Measurements from ENCODE around the gene GNAQ.

DNA sequence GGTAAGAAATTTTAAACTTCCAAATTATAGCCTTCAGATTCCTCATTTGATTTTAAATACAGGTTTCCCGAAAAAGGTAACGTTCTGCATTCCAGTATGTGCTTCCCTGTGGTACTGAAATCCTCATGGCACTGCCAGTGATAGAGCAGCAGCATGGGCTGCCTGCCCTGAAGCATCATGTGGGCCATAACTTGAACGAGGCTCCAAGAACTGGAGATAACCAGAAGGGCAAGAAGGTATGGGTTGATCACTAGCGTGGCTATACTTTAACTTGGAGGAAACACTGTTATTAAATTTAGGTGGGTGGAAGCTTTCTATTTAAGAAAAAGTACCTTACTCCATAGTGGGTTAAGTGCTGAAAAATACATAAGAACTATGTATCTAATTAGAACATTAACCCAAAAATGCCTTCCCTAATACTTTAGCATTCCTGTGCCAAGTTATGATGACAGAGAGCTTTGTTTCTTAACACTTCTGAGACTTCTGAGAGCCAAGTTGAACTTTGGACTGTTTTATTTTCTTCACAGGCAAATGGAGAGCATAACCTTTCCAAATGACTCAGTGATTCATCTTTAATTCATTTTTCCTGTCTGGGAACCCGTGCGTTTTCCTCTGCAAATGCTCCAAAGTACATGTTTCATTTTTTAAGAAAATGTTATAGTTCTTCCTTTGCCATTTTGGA is 192.0 kb downstream of the GNAQ start:
- TF ChIP-seq FOXJ3 (CRISPR knock-in tag; IDR thresholded peaks at IDR 0.05) (no peak), FOXM1 (IDR thresholded peaks at IDR 0.05; ENCODE audit: low read depth) (no peak), RFX5 (IDR thresholded peaks at IDR 0.05; ENCODE audit: low read length) (no peak), GABPA (IDR thresholded peaks at IDR 0.05; ENCODE audit: low read depth) (no peak), RAD21 (IDR thresholded peaks at IDR 0.05; ENCODE audit: low read length) (no peak), EP300 (IDR thresholded peaks at IDR 0.05; ENCODE audit: borderline replicate concordance in 1 of 2, low read depth in 1 of 2, low read length in 1 of 2) (peak; percentile 15 to 18; a peak in 1 of 4 replicates), YY1 (IDR thresholded peaks at IDR 0.05; ENCODE audit: low read depth) (no peak), CHD2 (IDR thresholded peaks at IDR 0.05; ENCODE audit: low read length, partially characterized antibody) (no peak), SMC3 (IDR thresholded peaks at IDR 0.05; ENCODE audit: low read depth, low read length) (no peak), EZH2phosphoT487 (IDR thresholded peaks at IDR 0.05; ENCODE audit: borderline replicate concordance, low read depth) (no peak), TAF1 (IDR thresholded peaks at IDR 0.05; ENCODE audit: borderline replicate concordance, low read depth, low read length) (no peak)
- TF ChIP-seq, protein P1, sequence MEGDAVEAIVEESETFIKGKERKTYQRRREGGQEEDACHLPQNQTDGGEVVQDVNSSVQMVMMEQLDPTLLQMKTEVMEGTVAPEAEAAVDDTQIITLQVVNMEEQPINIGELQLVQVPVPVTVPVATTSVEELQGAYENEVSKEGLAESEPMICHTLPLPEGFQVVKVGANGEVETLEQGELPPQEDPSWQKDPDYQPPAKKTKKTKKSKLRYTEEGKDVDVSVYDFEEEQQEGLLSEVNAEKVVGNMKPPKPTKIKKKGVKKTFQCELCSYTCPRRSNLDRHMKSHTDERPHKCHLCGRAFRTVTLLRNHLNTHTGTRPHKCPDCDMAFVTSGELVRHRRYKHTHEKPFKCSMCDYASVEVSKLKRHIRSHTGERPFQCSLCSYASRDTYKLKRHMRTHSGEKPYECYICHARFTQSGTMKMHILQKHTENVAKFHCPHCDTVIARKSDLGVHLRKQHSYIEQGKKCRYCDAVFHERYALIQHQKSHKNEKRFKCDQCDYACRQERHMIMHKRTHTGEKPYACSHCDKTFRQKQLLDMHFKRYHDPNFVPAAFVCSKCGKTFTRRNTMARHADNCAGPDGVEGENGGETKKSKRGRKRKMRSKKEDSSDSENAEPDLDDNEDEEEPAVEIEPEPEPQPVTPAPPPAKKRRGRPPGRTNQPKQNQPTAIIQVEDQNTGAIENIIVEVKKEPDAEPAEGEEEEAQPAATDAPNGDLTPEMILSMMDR (IDR thresholded peaks at IDR 0.05): no peak
- TF ChIP-seq, protein P2, sequence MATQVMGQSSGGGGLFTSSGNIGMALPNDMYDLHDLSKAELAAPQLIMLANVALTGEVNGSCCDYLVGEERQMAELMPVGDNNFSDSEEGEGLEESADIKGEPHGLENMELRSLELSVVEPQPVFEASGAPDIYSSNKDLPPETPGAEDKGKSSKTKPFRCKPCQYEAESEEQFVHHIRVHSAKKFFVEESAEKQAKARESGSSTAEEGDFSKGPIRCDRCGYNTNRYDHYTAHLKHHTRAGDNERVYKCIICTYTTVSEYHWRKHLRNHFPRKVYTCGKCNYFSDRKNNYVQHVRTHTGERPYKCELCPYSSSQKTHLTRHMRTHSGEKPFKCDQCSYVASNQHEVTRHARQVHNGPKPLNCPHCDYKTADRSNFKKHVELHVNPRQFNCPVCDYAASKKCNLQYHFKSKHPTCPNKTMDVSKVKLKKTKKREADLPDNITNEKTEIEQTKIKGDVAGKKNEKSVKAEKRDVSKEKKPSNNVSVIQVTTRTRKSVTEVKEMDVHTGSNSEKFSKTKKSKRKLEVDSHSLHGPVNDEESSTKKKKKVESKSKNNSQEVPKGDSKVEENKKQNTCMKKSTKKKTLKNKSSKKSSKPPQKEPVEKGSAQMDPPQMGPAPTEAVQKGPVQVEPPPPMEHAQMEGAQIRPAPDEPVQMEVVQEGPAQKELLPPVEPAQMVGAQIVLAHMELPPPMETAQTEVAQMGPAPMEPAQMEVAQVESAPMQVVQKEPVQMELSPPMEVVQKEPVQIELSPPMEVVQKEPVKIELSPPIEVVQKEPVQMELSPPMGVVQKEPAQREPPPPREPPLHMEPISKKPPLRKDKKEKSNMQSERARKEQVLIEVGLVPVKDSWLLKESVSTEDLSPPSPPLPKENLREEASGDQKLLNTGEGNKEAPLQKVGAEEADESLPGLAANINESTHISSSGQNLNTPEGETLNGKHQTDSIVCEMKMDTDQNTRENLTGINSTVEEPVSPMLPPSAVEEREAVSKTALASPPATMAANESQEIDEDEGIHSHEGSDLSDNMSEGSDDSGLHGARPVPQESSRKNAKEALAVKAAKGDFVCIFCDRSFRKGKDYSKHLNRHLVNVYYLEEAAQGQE (IDR thresholded peaks at IDR 0.05; ENCODE audit: low read depth, low read length): no peak
- TF ChIP-seq, protein P3, sequence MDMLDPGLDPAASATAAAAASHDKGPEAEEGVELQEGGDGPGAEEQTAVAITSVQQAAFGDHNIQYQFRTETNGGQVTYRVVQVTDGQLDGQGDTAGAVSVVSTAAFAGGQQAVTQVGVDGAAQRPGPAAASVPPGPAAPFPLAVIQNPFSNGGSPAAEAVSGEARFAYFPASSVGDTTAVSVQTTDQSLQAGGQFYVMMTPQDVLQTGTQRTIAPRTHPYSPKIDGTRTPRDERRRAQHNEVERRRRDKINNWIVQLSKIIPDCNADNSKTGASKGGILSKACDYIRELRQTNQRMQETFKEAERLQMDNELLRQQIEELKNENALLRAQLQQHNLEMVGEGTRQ (IDR thresholded peaks at IDR 0.05; ENCODE audit: borderline replicate concordance, low read depth, low read length): no peak

Data from SK-N-SH (cell line).